HL-60 (cell line): ENCODE measurements around the gene TSHZ2.
A peak's percentile ranks its signal among the peaks of the same experiment; 100 is the strongest.

ENCODE experiments used
- DNase-seq, 2 experiments: peaks; one replicate each; pipeline ENCODE4 v3.0.0-alpha.2; 2010 to 2020; ENCODE audit warnings: low read depth in 1 of 2, low spot score in 1 of 2
- H3K27ac ChIP-seq: fragments of 250-450 bp; sonication (Bioruptor Pico); replicated peaks from 2 replicates; pipeline ENCODE4 v1.5.1; 2020; ENCODE audit warnings: mild to moderate bottlenecking, moderate library complexity
- H3K27me3 ChIP-seq: fragments of 250-450 bp; sonication (Bioruptor Pico); 2 replicates; pipeline ENCODE4 v1.5.1; 2021; ENCODE audit warnings: mild to moderate bottlenecking, moderate library complexity; ENCODE audit not compliant: insufficient read depth, poor library complexity, severe bottlenecking
- H3K4me3 ChIP-seq: replicated peaks from 2 replicates; pipeline ENCODE4 v1.5.1; 2011; ENCODE audit warnings: mild to moderate bottlenecking, control low read depth, low read length; ENCODE audit not compliant: insufficient read depth
- GABPA ChIP-seq: IDR thresholded peaks from 2 replicates; pipeline ENCODE4 v1.6.1; 2012; ENCODE audit warnings: low read depth
- POLR2AphosphoS5 ChIP-seq: IDR thresholded peaks from 2 replicates; pipeline ENCODE4 v1.6.1; 2012; ENCODE audit warnings: low read depth
- SPI1 ChIP-seq: IDR thresholded peaks from 2 replicates; pipeline ENCODE4 v1.6.1; 2012; ENCODE audit warnings: low read depth, mild to moderate bottlenecking, borderline replicate concordance
- TF ChIP-seq, protein P1 (sequence below): IDR thresholded peaks from one replicate; pipeline ENCODE4 v1.5.1; 2011; ENCODE audit warnings: low read length, control low read depth, inconsistent platforms; ENCODE audit not compliant: insufficient read depth
- TF ChIP-seq, protein P2 (sequence below): IDR thresholded peaks from 2 replicates; pipeline ENCODE4 v1.6.1; 2012; ENCODE audit warnings: low read depth; ENCODE audit not compliant: insufficient replicate concordance

TSHZ2 gene

DNA sequence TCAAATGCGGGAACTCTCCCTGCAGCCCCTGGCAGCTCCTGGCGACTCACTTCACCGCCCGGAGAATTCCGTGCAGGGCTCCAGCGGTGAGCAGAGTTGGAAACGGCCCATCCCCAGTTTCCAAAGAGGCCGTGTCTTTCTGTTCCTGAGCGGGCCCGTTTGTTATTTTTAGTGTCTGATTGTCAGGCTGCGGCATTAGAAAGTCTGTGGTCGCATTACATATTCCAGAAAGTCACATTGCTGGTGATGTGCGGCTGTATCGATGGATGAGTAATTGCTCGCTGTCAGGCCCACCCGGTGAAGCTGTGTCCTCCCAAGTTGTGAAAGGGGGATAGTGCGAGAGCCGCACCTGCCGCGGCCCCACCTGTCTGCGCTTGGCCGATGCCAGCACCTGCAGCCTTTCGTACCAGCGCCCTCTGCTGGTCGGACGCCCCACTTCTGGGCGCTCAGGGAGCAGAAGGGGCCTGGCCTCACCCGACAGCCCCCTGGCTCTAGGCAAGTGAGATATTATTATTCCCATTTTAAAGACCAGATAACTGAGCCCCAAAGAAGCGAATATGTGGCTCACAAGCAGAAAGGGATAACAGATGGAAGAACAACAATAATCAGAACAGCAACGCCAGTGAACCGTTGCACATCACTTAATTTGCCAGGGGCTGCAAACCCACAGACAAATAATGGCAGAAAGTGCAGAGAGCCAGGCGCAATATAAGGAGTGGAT lies 244.9 kb downstream of the TSHZ2 start:
- no peak for TF ChIP-seq POLR2AphosphoS5
- TF ChIP-seq, protein P1, sequence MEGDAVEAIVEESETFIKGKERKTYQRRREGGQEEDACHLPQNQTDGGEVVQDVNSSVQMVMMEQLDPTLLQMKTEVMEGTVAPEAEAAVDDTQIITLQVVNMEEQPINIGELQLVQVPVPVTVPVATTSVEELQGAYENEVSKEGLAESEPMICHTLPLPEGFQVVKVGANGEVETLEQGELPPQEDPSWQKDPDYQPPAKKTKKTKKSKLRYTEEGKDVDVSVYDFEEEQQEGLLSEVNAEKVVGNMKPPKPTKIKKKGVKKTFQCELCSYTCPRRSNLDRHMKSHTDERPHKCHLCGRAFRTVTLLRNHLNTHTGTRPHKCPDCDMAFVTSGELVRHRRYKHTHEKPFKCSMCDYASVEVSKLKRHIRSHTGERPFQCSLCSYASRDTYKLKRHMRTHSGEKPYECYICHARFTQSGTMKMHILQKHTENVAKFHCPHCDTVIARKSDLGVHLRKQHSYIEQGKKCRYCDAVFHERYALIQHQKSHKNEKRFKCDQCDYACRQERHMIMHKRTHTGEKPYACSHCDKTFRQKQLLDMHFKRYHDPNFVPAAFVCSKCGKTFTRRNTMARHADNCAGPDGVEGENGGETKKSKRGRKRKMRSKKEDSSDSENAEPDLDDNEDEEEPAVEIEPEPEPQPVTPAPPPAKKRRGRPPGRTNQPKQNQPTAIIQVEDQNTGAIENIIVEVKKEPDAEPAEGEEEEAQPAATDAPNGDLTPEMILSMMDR = peak; percentile 39
- TF ChIP-seq SPI1 = no peak
- Histone ChIP-seq H3K27me3 (peaks cover 17% of the 10 kb centered on the region), H3K4me3 (no peak overlapping the region), H3K27ac (no peak overlapping the region)
- peak; percentile 3 to 21 for DNase-seq

DNA sequence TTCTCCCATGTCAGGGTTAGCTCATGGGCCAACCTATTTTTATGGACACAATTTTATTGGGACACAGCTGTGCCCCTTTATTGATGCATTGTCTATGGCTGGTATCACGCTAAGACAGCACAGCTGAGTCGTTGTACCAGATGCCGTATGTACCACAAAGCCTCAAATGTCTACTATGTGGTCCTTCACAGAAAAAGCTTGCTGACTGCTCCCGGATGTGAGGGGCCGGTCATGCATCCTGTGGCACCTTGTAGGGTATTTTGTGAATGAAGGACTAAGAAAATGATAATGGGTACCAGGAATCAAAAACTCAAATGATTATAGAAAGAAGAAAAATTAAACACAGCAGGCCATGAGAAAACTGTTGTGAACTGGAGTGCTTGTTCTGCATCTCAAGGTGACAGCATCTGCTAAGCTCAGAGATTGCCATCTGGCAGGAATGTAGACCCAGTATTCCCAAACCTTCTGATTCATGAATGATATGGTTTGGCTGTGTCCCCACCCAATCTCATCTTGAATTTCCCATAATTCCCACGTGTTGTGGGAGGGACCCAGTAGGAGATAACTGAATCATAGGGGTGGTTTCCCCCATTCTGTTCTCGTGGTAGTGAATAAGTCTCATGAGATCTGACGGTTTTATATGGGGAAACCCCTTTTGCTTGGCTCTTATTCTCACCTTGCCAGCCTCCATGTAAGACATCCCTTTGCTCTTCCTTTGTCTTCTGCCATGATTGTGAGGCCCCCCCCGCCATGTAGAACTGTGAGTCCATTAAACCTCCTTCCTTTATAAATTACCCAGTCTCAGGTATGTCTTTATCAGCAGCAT lies 248.5 kb downstream of the TSHZ2 start:
- H3K27me3 ChIP-seq = peaks cover 14% of the 10 kb centered on the region
- H3K27ac ChIP-seq = no peak overlapping the region
- no peak for DNase-seq
- no peak for TF ChIP-seq SPI1
- TF ChIP-seq, protein P2, sequence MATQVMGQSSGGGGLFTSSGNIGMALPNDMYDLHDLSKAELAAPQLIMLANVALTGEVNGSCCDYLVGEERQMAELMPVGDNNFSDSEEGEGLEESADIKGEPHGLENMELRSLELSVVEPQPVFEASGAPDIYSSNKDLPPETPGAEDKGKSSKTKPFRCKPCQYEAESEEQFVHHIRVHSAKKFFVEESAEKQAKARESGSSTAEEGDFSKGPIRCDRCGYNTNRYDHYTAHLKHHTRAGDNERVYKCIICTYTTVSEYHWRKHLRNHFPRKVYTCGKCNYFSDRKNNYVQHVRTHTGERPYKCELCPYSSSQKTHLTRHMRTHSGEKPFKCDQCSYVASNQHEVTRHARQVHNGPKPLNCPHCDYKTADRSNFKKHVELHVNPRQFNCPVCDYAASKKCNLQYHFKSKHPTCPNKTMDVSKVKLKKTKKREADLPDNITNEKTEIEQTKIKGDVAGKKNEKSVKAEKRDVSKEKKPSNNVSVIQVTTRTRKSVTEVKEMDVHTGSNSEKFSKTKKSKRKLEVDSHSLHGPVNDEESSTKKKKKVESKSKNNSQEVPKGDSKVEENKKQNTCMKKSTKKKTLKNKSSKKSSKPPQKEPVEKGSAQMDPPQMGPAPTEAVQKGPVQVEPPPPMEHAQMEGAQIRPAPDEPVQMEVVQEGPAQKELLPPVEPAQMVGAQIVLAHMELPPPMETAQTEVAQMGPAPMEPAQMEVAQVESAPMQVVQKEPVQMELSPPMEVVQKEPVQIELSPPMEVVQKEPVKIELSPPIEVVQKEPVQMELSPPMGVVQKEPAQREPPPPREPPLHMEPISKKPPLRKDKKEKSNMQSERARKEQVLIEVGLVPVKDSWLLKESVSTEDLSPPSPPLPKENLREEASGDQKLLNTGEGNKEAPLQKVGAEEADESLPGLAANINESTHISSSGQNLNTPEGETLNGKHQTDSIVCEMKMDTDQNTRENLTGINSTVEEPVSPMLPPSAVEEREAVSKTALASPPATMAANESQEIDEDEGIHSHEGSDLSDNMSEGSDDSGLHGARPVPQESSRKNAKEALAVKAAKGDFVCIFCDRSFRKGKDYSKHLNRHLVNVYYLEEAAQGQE = no peak
- no peak for TF ChIP-seq POLR2AphosphoS5
- TF ChIP-seq, protein P1 = no peak
- no peak for TF ChIP-seq GABPA
- H3K4me3 ChIP-seq = no peak overlapping the region

DNA sequence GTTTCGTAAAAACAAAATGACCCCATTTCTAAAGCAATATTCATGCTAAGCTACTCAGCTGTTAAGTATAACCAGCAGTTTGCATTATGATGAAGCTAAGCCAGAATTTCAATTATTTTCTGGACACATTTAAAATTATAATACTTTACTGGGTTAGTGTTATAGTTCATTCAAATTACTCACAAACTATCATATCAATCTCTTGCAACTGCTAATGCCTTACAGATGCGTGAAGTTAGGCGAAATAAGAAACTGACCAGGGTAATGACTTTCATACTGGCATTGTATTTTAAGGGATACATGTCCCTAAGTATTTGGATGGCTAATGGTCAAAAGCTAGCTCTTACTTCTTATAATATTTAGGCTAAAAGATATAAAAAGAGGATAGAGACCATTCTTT lies 249.6 kb downstream of the TSHZ2 start:
- TF ChIP-seq, protein P1 = no peak
- no peak for TF ChIP-seq SPI1
- TF ChIP-seq POLR2AphosphoS5 = no peak
- TF ChIP-seq, protein P2 = no peak
- TF ChIP-seq GABPA = no peak
- H3K4me3 ChIP-seq = no peak overlapping the region
- H3K27ac ChIP-seq = no peak overlapping the region
- H3K27me3 ChIP-seq = peaks cover 7% of the 10 kb centered on the region
- no peak for DNase-seq
